Endothelial cell of umbilical vein (primary cell): ENCODE measurements around the gene SLC12A5. TPM values are rescaled to one million over a fixed set of nuclear protein-coding genes. Genes with fewer than 3 reads are reported as not detected.

Experiments
- BruUV-seq: library from RNA; stranded (reverse); fragments of 400-500 nt; replicated peaks from 2 replicates; lab custom pipeline; 2021; lab: Mats Ljungman, UMichigan
- CTCF ChIA-PET: fragments of 300-600, 350-600 bp; sonication (Branson Sonifier 250); formaldehyde crosslinking; loops from one replicate; lab custom pipeline; 2021; ENCODE audit warnings: antibody characterized with exemption, inconsistent platforms; lab: Charles Lee
- POLR2A ChIA-PET: fragments of 300-600, 350-600 bp; sonication (Branson Sonifier 250); formaldehyde crosslinking; loops from one replicate; lab custom pipeline; 2021; ENCODE audit warnings: antibody characterized with exemption, inconsistent platforms; lab: Charles Lee
- DNase-seq: peaks from one replicate; pipeline ENCODE4 v3.0.0-alpha.2; 2011; ENCODE audit warnings: low read depth, low spot score
- FAIRE-seq: peaks from 2 replicates; lab custom pipeline; 2011; peaks lifted over from hg19 to GRCh38; lab: Jason Lieb, UNC
- H2AFZ ChIP-seq: 2 replicates; pipeline ENCODE4 v1.6.0; 2012; ENCODE audit warnings: low read depth, low read length, control low read depth, inconsistent platforms
- H3K27ac ChIP-seq: 2 replicates; pipeline ENCODE4 v1.5.1; 2011; ENCODE audit warnings: low read depth, mild to moderate bottlenecking, control low read depth, low read length, moderate library complexity; ENCODE audit not compliant: insufficient read depth
- H3K27me3 ChIP-seq, 2 experiments: 2 replicates each; pipeline versions ENCODE4 v1.6.0 to v1.6.1; 2011; ENCODE audit warnings: low read length in 2 of 2, mixed read lengths in 1 of 2; ENCODE audit not compliant: control insufficient read depth in 2 of 2, insufficient read depth in 2 of 2
- H3K36me3 ChIP-seq, 2 experiments: 2 replicates in 1 of 2; 3 replicates in 1 of 2; pipeline ENCODE4 v1.5.1; 2011; ENCODE audit warnings: low read length in 2 of 2, mild to moderate bottlenecking in 1 of 2, moderate library complexity in 1 of 2; ENCODE audit not compliant: control insufficient read depth in 2 of 2, insufficient read depth in 2 of 2; ENCODE audit errors: extremely low read depth in 1 of 2
- H3K4me1 ChIP-seq: 3 replicates; pipeline ENCODE4 v1.5.1; 2011; ENCODE audit warnings: mild to moderate bottlenecking, low read length; ENCODE audit not compliant: control insufficient read depth, insufficient read depth; ENCODE audit errors: extremely low read depth
- H3K4me2 ChIP-seq: 2 replicates; pipeline ENCODE4 v1.6.1; 2011; ENCODE audit warnings: low read length, control low read depth, mixed read lengths; ENCODE audit not compliant: insufficient read depth
- H3K4me3 ChIP-seq, 3 experiments: fragments of 200-600 bp in 1 of 3; sonication (generic), shearing (Covaris generic) in 1 of 3; replicated peaks in 1 of 3; 2 replicates each; pipeline ENCODE4 v1.5.1; 2011 to 2016; ENCODE audit warnings: control low read depth in 3 of 3, low read length in 3 of 3, mild to moderate bottlenecking in 2 of 3, inconsistent platforms in 1 of 3, low read depth in 1 of 3, moderate library complexity in 1 of 3; ENCODE audit not compliant: insufficient read depth in 1 of 3
- H3K79me2 ChIP-seq: 2 replicates; pipeline ENCODE4 v1.6.0; 2012; ENCODE audit warnings: low read length, inconsistent platforms; ENCODE audit not compliant: control insufficient read depth, insufficient read depth
- H3K9ac ChIP-seq: replicated peaks from 2 replicates; pipeline ENCODE3; 2011; ENCODE audit warnings: low read length, control low read depth; ENCODE audit not compliant: insufficient read depth; ENCODE audit errors: extremely low read depth
- H3K9me1 ChIP-seq: replicated peaks from 3 replicates; pipeline ENCODE4 v1.6.0; 2011; ENCODE audit warnings: mild to moderate bottlenecking, low read length; ENCODE audit not compliant: control insufficient read depth, insufficient read depth; ENCODE audit errors: extremely low read depth
- H3K9me3 ChIP-seq: replicated peaks from 2 replicates; pipeline ENCODE4 v1.5.1; 2012; ENCODE audit warnings: low read length, inconsistent platforms; ENCODE audit not compliant: control insufficient read depth, insufficient read depth
- H4K20me1 ChIP-seq: replicated peaks from 2 replicates; pipeline ENCODE3; 2011; ENCODE audit warnings: mild to moderate bottlenecking, low read length; ENCODE audit not compliant: control insufficient read depth, insufficient read depth; ENCODE audit errors: extremely low read depth
- CTCF ChIP-seq, 2 donors: IDR thresholded peaks; 1 replicate in 1 of 2; 2 replicates in 1 of 2; pipeline ENCODE4 v1.5.1; 2011; ENCODE audit warnings: low read length in 2 of 2, mild to moderate bottlenecking in 2 of 2, moderate library complexity in 2 of 2, control low read depth in 1 of 2, inconsistent platforms in 1 of 2, low read depth in 1 of 2; ENCODE audit not compliant: insufficient read depth in 1 of 2; ENCODE audit errors: extremely low read depth in 1 of 2
- EZH2 ChIP-seq: IDR thresholded peaks from 2 replicates; pipeline ENCODE4 v1.6.1; 2012; ENCODE audit warnings: borderline replicate concordance, low read depth, mild to moderate bottlenecking, moderate library complexity, low read length, inconsistent platforms; ENCODE audit not compliant: severe bottlenecking
- FOS ChIP-seq: IDR thresholded peaks from 2 replicates; pipeline ENCODE4 v1.6.1; 2011; ENCODE audit warnings: mild to moderate bottlenecking, low read length, moderate library complexity, borderline replicate concordance; ENCODE audit not compliant: insufficient read depth
- JUN ChIP-seq: IDR thresholded peaks from 2 replicates; pipeline ENCODE4 v1.6.1; 2011; ENCODE audit warnings: borderline replicate concordance, low read depth; ENCODE audit not compliant: insufficient read length, insufficient read depth
- MYC ChIP-seq: IDR thresholded peaks from one replicate; pipeline ENCODE4 v1.6.1; 2011; ENCODE audit warnings: mild to moderate bottlenecking, low read depth, low read length
- POLR2AphosphoS5 ChIP-seq: IDR thresholded peaks from 2 replicates; pipeline ENCODE4 v1.6.1; 2012; ENCODE audit warnings: low read depth, mild to moderate bottlenecking, control low read depth, low read length, moderate library complexity; ENCODE audit not compliant: insufficient read depth
- dilution Hi-C: fragments of 300-500 bp; cut with MboI; formaldehyde crosslinking; loops from one replicate; pipeline ENCODE4 v1.15.0; 2019; ENCODE audit warnings: low sequenced_read_pairs; ENCODE audit not compliant: extremely low pct_ligation_motif_present
- intact Hi-C: fragments of 100-400 bp; cut with micrococcal nuclease; formaldehyde crosslinking; loops from one replicate; pipeline ENCODE4 v1.10.0; 2022
- polyA plus RNA-seq, 4 experiments: library from polyadenylated mRNA; depleted of rRNA in 3 of 4; stranded (reverse) in 3 of 4; unstranded in 1 of 4; fragments of >200 nt; gene quantifications; 2 replicates each; pipeline versions ENCODE4 v1.2.1 to v1.2.3, GENCODE V29; 2011 to 2012; ENCODE audit warnings: missing spikeins in 1 of 4
- total RNA-seq: library from RNA; stranded (reverse); gene quantifications from 2 replicates; pipeline ENCODE4 v1.2.3, GENCODE V29; 2021
- TF ChIP-seq, protein P1 (sequence below): IDR thresholded peaks from 2 replicates; pipeline ENCODE4 v1.6.1; 2011; ENCODE audit not compliant: insufficient read depth, insufficient read length

SLC12A5 gene
- total and polyA plus RNA-seq, 2 donors (not counting 3 experiments of a cell fraction or from before 2014, with no cell fraction given), result 1.6 to 2.3 TPM

DNA sequence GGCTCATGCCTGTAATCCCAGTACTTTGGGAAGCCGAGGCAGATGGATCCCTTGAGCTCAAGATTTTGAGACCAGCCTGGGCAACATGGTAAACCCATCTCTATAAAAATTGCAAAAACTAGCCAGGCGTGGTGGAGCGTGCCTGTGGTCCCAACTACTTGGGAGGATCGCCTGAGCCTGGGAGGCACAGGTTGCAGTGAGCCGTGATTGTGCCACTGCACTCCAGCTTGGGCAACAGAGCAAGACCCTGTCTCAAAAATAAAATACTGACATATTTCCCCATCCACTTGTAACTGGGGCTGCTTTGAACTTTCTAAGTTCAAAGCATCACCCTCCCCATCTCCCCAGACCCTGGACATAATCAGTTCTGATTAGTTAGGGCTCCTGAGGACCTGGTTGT lies 27.5 kb upstream of the SLC12A5 start:
- Histone ChIP-seq H3K4me2 (no peak overlapping the region), H2AFZ (no peak overlapping the region), H4K20me1 (no peaks in the 10 kb centered on the region), H3K4me1 (no peaks in the 10 kb centered on the region), H3K27me3 (peaks cover 20 to 26% of the 10 kb centered on the region in 2 experiments), H3K79me2 (no peaks in the 10 kb centered on the region), H3K9ac (no peak overlapping the region), H3K4me3 (no peak overlapping the region), H3K36me3 (no peaks in the 10 kb centered on the region), H3K27ac (no peak overlapping the region), H3K9me1 (no peaks in the 10 kb centered on the region), H3K9me3 (no peaks in the 10 kb centered on the region)
- intact Hi-C loops, result no loop called here
- BruUV-seq, result no TSS peak
- no peak for DNase-seq
- dilution Hi-C loops, result no loop called here
- CTCF ChIA-PET, result interaction anchor here (2.3 to 5.8 kb wide), 2 partner anchors 13 to 14 kb away, joined by 12 to 48 read pairs; no protein-coding TSS in a partner anchor
- FAIRE-seq, result no peak
- TF ChIP-seq FOS, result no peak
- TF ChIP-seq POLR2AphosphoS5, result no peak
- no peak for TF ChIP-seq CTCF (IDR thresholded peaks at IDR 0.05; ENCODE audit: extremely low read depth in 1 of 2, insufficient read depth in 1 of 2, low read depth in 1 of 2, low read length in 2 of 2)
- no peak for TF ChIP-seq EZH2
- TF ChIP-seq MYC, result no peak
- TF ChIP-seq, protein P1, sequence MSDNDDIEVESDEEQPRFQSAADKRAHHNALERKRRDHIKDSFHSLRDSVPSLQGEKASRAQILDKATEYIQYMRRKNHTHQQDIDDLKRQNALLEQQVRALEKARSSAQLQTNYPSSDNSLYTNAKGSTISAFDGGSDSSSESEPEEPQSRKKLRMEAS, result no peak
- TF ChIP-seq JUN, result no peak
- POLR2A ChIA-PET, result no interaction called here
